ENCODE measurements around the gene COL4A3.

GRCh38 chr2:227339098-227339599, 174.7 kb downstream of the COL4A3 start:
- no peak for TF ChIP-seq CTCF (IDR thresholded peaks at IDR 0.05)
- no peak for TF ChIP-seq POLR2A (IDR thresholded peaks at IDR 0.05)

Data from thyroid gland (tissue), 4 donors.